GM18498 (cell line): Measurements from ENCODE around the gene STX10.

Experiments
- ATAC-seq: cut with Tn5 transposase; IDR thresholded peaks from one replicate; pipeline ENCODE4 v1.9.1; 2021; ENCODE audit warnings: mild to moderate bottlenecking, moderate library complexity; ENCODE audit not compliant: unreplicated experiment

The STX10 gene

DNA sequence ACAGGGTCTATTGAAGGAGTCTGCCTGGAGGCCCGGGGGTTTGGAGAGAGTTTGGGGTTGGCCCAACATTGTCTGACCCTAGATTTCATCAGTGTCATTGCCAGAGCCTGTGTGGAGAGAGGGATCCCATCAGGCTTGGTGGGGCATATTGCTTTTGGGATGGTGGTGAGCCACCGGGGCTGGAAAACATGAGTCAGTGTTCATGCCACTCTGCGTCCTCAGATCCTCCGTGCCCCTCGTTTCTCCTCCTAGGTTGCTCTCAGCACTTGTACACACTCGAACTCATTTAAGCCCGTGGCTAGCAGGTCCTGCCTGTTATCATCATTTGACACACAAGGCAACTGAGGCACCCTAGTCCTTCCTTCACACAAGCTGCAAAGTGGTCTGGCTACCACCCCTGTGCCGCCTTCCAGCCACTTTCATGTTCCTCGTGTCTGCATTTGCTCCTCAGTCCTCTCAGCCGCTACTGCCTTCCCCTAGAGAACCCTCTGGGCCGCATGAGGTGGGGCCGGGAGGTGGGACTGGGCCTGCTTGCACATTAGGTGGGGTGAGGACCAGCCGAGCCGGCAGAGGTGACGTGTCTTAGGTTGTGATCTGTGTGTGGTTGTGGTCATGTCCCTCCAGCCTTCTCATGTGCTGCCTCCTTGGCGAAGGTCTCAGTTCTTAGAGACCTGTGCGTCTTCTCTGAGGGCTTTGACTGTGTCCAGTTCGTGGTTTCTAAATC is 28.5 kb downstream of the STX10 start:
- ATAC-seq, result no peak

DNA sequence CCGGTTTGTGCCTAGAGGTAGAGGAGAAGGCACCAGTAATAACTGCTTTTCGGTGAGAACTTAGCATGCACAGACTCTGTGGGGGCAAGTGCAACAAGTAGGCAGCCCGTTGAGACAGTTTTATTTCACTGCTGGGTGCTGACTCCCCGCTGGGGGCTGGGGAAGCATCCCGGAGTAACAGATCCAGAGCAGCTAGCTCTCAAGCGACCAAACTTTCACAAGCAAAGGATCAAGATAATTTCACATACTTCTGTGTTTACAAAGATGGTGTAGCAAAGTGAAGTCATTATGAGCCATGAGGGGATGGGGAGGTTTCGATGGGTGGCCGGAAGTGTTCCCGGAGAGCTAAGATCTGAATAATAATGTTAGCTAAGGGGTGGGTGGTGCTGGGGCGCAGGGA is 29.4 kb downstream of the STX10 start:
- no peak for ATAC-seq

DNA sequence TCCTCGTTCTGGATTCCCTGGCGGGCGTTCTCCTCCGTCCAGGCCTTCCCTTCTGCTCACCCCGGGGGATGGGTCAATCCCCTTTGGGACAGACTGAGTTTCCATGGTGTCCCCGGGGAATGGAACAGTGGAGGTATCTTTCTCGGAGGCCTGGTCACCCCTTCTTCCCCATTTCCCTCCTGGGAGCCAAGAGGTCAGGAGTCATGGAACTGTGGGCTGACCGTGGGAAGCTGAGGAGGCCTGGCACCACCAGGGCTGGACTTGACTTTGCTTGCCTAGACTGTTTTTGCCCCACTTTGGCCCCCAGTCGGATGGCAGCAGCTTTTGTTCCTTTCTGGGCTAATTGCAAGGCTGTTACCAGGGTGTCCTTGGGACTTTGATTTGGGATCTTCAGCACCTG is 30.1 kb downstream of the STX10 start:
- ATAC-seq, result no peak

DNA sequence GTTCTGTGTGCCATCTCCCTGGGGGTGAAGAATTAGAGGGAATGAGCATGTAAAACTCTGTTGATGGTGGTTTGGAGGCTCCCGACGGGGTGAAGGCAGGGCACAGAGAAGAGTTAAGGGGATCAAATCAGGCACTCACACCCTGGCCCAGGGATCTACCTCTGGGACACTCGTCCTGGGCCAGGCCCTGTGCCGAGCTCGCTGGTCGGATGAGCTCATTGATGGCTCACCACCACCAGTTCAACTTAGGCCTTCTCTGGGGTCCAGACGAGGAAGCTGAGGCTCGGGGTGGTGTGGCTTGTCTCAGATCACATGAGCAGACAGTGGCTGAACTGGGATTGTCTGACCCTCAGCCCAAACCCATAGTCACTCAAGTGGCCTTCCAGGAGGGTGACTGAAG is 30.5 kb downstream of the STX10 start:
- no peak for ATAC-seq

DNA sequence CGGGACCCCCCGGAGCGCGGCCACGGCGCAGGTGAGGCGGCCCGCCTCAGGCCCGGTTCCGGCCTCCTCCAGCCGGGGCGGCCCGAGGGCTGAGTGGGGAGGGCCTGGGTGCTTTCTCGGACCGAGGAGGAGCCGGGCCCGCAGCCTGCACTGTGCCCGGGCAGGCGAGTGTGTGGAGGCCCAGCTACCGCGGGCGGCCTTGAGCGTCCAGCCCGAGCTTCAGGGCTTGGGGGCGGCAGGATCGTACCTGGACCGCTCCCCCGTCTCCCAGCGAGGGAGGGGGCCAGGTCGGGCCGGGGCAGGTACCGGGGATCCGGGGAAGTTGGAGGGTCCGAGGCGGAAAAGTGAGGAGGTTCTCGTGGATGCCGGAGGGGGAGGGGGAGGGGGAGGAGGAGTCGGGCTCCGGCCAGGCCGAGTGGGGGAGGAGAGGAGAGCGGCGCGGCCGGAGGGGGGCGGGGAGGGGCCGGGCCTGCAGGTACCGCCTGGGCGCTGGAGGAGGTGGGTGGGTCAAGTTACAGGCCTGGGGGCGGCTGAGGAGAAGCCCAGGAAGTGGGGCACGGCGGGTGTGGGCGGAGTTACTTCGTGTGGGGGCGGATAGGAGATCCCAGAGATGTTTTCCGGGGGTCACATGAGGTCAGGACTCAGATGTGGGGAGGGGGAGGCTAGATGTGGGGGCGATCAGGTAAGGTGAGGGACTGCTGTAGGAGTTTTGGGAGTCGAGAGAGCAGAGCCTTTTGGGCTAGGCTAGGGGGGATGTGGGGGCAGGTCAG is 31.6 kb downstream of the STX10 start:
- peak; percentile 17 for ATAC-seq

DNA sequence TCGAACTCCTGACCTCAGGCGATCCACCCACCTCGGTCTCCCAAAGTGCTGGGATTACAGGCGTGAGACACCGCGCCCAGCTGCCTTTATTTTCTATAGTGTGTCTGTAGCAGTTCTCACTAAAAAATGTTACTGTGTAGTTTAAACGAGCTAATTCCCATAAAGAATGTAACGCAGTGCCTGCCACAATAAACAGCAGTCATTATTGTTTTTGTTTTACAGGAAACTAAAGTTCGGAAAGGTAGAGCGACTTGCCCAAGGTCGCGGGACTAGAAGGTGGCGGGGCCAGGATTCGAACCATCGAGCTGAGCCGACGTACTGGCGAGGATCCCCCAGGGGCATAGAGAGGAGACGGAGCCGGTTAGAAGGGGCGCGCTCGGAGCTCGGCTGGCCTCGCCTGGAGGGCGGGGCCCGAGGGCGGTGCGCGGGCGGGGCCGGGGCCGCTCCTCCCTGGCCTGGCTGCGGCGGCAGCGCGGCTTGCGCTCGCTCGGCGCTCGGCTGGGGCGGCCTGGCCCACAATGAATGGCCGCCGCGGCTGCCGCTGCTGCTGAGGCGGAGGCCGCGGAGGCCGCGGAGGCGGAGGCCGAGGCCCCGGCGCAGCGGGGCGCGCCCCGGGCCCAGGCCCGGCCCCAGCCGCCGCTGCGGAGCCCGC is 32.3 kb downstream of the STX10 start, which contains the start of gene NACC1:
Gene NACC1 (plus strand): TSS at position 493 of the 652 bp plus-strand sequence. CDS start 16,944 bp downstream, outside the sequence.
- peak; percentile 67 for ATAC-seq

DNA sequence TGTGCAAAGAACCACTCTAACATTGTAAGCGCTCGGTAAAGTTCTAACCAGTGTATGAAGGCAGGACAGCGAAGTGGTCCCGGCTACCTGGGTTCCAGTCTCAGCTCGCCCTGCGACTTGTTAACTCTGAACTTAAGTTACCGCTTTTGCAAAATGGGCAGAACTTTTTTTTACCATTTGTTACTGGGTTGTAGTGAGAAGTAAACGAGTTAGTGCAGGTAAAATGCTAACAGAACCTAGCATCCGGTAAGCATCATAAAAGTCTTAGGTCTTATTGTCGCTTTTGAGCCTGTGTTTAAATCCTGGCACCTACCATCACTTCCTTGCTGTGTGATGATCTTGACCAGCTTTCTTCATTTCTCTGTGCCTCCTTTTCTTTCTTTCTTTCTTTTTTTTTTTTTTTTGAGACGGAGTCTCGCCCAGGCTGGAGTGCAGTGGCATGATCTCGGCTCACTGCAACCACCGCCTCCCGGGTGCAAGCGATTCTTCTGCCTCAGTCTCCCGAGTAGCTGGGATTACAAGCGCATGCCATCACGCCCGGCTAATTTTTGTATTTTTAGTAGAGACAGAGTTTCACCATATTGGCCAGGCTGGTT is 32.9 kb downstream of the STX10 start:
- ATAC-seq, result peak; percentile 5

DNA sequence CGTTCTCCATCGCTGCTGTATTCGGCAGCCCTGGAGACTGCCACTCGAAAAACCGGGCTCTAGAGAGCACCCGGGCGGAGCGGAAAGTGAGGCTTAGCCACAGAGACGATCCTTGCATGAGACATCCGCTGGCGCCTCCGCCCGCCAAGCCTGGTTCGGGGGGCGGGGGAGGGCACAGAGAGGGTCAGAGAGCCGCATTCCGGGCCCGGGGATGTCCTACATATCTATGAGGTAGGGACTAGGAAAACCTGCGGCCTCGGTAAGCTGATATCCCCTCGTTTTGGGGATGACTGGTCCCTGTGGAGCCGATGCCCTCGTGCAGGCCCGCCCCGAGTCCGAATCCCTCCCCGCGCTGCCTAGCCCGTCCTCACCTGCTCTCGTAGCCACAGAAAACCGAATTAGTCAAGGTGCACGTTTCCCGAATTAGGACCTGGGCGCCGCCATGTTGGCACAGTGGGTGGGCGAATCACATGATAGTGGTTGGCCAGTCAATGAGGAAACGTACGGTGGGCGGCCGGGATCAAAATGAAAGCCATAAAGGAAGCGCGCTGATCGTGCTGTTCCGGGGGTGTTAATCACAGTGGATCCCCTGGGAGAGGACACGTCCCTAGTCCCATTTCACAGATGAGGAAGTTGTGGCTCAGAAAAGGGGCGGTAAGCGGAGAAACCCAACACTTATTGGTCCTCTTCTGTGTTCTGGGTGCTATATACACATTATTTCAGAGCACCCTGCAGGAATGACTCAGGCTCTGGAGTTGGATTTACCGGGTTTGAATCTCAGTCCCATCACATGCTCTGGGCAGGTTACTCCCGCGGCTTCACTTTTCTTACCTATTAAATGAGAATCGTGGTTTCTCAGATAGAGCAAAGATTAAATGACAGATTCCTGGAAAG is 33.6 kb downstream of the STX10 start, which contains the start of gene TRMT1:
Gene TRMT1 (minus strand): TSS at position 459 of the 894 bp plus-strand sequence. CDS start 341 bp downstream, at position 118.
- peak; percentile 54 for ATAC-seq

DNA sequence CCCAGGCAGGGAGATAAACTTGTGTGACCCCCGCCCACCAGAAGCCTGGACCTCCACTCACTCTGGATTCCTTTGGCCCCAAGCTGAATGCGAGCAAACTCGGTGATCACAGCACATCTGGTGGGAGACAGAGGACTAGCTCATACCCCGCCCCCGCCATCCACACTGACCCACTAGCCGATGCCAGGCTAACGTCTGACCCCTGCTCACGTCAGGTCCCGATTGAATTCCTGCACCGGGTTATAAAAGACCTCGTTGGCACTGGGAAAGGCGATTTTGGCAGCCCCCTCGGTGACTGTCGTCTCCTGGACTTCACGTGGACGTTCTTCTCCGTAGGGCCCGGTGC is 34.3 kb downstream of the STX10 start:
- ATAC-seq, result no peak

DNA sequence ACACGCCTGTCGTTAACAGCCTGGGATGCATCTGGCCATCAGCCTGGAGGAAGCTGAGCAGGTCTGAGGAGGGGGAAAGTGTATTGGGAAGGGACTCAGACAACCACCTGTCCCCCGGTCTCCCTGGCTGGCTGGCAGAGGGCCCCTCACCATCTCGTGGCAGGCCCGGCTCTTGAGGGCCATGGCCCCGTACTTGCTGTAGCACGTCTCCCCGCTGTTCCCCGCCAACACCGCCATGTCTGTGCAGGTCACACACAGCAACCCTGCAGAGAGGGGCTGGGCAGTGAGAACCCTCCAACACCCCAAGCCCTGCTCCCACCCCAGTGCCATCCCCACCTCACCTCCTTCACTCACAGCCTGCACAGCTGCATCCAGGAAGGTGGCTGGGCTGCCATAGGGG is 37.6 kb downstream of the STX10 start:
- ATAC-seq, result no peak

DNA sequence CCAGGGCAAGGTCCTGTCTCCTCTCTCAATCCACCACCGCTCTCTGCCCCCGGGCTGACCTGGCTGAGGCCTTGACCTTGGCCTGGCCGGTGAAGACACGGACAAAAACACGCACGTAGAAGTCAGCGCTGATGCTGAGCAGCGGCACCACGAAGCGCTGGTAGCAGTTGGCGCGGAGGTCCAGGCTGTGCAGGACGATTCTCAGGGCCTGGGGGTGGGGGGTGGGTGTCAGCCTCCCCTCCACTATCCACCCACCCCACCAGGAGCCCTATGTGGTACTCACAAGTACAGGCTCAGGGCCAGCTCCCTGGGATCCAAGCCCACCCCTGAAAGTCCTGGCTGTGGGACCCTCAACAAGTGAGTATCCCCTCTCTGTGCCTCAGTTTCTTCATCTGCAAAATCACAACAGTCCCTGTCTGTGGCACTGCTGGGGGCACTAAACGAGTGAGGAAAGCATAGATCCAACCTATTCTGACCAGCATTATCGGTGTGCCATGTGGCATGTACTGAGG is 40.0 kb downstream of the STX10 start:
- no peak for ATAC-seq

DNA sequence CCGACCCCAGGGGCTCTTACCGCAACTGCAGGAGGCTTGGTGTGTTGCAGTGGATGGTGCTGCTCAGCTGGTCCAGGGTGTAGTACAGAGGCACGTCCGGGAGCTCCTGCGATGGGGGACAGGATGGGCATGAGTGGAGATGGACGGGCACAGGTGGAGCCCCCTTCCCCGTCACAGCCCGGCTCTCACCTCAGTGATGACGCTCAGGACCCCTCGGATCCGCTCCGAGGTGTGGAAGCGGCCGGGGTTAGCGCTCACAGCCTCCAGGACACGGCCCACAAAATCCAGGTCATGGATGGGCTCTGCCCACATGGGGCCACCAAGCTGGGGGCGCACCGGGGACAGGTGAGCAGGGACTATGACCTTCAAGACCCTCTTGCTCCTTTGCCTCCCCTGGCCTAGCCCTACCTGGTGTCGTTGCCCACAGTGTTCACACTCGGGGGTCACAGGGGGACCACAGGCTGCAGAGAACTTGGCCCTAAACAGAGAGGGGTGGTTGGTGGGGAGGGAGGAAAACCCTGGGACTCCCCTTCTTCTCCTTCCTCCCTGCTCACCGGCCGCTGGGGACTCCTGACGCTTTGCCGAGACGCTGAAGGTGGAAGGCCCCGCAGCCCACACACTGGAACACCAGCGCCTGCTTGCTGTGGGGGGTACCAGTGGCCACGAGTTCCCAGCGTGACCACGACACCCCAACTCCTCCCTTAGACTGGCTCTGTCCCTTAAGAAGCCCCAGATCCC is 40.6 kb downstream of the STX10 start:
- no peak for ATAC-seq

DNA sequence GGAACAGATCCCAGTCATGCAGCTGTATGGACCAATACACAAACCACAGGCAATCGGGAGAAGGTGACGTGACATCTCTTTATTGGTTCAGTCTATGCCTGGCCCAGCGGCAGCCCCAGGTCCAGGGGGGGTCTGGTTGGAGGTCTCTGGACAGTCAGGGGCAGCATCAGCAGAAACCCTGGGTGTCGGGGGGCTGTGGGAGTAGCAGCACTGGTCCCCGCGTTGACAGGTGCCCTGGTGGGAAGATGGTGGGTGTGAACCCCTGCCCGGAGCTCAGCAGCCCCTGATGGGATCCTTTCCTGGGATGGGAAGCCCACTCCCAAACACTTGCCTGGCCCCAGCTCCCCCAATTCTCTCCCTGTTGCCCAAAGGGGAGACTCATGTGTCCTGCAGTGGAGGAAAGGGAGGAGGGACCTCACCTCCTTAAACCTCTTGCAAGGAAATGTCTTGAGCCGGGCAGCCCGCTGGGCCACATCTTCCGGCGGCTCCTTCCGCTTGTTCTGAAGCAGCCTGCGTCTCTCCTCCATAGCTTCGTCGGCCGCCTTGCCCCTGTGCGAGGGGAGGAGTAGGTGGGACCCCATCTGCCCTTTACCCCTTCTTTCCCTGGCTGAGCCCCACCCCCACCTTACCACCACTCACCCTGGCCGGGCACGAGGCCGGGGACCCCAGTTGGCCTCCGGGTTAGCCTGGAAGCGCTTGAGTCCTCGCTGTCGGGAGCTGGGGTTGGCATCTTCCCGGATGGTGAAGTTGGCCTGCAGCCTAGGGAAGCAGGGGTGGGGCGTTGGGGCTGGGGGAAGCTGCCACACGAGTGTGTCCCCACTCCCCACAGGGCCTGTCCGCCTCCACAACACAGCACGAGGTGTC is 45.1 kb downstream of the STX10 start:
- ATAC-seq, result peak; percentile 2

DNA sequence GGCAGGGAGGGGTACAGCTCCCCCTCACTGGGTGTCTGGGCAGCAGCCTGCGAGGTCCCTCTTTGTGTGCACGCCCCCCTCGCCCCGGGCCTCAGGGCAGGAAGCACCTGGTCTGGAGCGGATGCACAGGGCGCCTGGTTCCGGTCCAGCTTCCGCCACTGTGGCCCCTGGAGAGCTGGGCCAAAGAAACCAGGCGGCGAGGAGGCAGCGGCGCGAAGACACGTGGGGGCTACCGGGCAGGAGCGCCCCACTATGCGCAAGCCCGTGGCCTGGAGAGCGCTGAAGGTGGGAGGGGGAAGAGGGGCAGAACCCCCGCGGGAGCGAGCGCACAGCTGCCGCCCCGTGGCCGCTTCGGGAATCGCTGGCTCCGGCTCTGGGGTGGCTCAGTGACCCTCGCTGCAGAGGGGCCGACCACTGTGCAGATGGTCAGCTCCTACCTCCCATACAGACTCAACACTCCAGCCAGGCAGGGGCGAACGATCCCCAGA is 45.8 kb downstream of the STX10 start:
- peak; percentile 33 for ATAC-seq

DNA sequence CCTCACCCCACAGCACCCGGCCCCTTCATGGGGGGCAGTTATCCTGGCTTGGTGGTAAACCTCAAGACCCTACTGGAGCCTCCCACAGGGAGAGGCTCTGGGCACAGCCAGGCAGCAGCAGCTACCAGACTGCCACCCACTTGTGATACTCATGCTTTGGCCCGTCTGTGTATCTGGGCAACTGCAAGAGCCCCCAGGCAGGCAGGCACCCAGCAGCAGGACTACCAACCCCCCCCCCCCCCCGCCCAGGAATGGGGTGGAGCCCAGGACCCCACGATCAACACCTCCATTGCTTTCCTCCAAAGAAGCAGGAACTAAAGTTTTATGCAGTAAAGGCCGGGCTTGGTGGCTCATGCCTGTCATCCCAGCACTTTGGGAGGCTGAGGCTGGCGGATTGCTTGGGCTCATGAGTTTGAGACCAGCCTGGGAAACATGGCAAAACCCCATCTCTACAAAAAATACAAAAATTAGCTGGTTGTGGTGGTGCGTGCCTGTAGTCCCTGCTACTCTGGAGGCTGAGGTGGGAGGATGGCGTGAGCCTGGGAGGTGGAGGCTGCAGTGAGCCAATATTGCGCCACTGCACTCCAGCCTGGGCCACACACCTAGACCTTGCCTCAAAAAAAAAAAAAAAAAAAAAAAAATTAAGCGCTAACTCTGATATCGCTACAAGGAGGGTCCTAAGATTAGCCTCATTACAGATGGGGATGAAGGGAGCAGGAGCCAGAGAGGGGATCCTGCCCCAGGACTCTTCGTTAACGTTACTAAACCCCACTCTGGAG is 46.4 kb downstream of the STX10 start:
- no peak for ATAC-seq

DNA sequence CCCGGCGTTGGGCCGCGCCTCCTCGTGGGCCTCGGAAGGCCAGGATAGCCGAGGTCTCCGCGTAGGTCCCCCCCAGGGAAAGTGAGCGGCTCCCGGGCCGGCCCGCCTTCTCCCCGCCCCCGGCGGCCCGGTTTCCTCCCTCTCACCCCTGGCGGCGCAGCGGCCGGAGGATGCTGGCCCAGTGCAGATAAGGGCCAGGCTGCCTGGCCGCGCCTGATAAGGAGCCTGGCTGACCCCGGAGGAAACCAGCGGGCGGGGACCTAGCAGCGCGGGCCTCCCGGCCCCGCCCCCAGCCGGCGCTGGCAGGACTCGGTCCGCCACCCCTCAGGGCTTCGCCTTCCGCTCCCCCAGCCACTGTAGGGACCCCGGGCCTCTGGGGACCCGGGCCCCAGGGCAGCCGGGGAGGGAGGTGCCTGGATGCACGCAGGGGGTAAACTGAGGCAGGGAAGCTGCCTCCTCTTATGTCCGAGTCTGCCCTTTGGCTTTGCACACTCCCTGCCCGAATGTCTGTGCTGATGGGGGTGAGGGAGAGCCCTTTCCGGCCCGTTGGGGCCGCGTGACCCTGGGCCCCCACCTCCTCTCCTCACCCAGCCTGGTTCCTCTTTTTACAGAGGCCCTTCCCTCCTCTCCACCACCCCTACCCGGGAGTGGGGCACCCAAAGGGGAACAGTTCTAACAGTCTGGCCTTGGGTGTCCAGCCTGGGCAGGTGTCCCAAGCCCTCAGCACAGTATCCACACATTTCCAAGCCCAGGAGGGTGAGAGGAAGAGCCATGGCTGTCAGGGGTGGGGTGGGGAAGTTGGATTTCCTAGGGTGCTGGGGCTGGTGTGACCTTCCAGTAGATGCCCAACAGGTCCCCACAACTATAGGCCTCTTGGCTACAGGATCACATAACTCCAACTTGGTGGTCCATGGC is 47.3 kb downstream of the STX10 start, which contains the start of gene LYL1:
Gene LYL1 (minus strand): TSS at position 193 of the 915 bp plus-strand sequence. CDS start 1,687 bp downstream, outside the sequence.
- ATAC-seq, result peak; percentile 49

DNA sequence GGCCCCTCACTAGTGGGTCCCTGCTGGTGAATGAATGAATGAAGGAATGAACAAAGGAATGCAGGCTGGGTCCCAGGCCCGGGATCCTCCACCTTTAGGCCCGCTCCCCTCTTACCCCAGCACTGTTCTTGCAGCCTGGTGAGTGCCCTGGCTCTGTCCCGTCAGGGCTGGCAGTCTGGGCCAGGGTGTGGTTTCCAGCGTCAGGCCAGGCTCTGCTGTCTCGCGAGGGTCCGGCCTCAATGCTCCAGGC is 47.8 kb downstream of the STX10 start:
- ATAC-seq, result no peak
